GF-D8 (cell line): ENCODE measurements around the gene OR52E1.

Experiments
- DNase-seq: peaks from one replicate; lab custom pipeline; 2025; lab: John Stamatoyannopoulos, UW

Gene OR52E1

DNA sequence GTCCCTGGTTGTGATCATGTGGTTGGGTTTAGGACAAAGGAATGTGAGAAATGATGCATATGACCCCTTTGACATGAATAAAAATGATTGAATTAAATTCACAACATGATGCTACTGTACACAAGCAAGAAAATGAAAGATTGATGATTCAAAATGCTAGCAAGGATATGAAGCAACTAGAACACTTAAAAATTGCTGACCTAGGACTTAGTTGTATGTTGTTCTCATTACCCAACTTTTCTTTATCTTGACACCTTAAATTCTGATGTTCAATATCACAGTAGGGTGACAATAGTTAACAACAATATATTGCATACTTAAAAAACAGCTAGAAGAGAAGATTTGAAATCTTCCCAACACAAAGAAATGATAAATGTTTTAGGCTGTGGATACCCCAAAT is 48.2 kb downstream of the OR52E1 start:
- DNase-seq = no peak

DNA sequence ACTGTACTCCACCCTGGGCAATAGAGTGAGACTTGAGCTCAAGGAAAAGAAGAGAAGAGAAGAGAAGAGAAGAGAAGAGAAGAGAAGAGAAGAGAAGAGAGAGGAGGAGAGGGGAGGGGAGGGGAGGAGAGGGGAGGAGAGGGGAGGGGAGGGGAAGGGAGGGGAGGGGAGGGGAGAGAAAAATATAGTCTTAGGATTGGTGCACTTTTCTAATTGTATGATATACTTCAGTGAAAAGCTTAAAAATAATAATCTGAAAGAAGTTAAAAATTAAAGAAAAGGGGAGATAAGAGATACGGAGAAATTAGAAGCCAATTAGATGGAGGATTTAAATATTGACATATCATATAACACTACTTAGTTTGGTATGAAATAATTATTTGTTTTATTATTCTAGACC is 49.5 kb downstream of the OR52E1 start:
- no peak for DNase-seq
